GM18502 (cell line): ENCODE results near the gene CYP2W1.
"Not testable (repeated sequence)": the region's sequence is repeated elsewhere in the genome, so short reads cannot be mapped to it uniquely, and the experiment has no call there.

Experiments
- ATAC-seq: cut with Tn5 transposase; IDR thresholded peaks from one replicate; pipeline ENCODE4 v1.9.1; 2021; ENCODE audit warnings: mild to moderate bottlenecking; ENCODE audit not compliant: unreplicated experiment, poor library complexity

The CYP2W1 gene

DNA sequence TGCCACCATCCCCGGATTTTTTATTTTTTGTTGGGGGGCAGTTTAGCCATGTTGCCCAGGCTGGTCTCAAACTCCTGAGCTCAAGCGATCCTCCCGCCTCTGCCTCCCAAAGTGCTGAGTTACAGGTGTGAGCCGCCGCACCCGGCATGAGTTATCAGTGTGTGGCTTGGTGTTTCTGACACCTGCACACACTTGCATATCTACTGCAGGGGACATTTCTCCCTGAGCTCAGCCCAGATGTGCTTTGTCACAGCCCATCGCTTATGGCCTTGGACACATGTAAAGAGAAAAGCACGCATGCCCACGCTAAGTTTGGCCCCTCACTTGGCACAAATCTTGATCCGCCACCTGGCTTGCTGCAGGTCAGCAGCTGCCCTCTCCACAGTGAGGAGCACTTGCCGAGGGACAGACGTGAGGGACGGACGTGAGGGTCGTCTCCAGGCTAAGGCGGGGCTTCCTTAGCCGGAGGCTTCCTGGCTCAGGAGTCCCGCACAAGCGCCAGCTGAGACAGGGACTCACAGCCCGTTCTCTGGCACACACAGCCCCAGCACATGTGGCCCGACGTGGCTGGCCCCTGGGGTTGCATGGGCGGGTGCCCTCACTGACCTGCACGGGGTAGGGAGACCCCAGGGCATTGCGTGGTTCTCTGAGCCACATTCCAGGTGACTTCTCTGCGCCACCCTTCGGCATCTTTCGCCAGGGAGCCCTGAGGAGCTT lies 11.8 kb downstream of the CYP2W1 start:
- ATAC-seq = no peak

DNA sequence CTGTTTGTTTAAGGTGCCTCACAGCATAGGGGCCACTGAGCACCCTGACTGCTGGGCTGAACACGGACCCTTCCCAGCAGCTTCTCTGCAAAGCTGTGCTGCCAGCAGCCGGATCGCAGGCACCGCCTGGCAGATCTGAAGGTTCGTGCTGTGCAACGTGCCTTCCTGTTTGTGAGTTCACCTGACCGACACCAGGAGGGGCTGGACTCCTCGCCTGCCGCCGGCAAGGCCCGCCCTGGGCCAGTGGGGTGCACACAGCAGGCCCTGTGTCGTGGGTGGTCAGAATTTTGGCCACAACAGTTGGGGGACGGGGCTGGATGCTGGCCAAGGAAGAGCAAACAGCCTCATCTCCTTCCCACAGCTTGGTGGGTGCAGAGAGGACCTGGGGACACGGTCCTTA lies 12.6 kb downstream of the CYP2W1 start:
- ATAC-seq = no peak

DNA sequence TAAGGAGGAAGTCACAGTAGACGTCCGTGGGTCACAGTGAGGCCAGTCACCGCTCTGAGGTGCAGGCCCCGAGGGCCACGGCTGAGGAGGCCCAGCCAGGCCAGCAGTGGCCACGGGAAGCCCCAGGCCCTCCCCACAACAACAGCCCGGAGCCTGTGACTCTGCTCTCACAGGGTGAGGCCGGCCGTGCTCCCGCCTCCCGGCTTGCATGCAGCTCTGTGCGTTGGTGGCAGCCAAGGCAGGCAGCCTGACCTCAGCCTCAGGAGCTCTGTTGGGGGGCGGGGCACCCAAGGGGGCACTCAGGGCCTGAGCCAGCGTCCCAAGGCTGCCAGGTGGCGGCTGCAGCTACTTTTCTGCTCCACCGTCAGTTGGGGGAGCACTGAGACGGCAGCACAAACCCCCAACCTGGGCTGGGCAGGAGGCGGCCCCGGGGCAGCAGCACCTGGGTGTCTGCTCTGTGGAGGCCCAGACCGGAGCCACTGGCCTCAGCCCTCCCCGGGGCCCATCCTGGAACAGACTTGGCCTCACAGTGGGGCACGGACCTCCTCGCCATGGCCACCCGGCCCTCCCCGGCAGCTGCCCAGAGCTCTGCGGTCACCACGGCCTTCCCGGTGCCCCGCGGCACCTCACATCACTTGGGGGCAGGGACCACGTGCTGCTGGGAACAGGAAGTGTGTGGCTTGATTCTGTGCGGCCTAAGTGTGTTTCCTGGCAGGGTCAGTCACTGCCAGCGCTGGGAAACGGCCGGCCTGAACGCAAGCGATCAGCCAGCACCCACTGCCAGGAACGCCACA lies 13.3 kb downstream of the CYP2W1 start:
- no peak for ATAC-seq

DNA sequence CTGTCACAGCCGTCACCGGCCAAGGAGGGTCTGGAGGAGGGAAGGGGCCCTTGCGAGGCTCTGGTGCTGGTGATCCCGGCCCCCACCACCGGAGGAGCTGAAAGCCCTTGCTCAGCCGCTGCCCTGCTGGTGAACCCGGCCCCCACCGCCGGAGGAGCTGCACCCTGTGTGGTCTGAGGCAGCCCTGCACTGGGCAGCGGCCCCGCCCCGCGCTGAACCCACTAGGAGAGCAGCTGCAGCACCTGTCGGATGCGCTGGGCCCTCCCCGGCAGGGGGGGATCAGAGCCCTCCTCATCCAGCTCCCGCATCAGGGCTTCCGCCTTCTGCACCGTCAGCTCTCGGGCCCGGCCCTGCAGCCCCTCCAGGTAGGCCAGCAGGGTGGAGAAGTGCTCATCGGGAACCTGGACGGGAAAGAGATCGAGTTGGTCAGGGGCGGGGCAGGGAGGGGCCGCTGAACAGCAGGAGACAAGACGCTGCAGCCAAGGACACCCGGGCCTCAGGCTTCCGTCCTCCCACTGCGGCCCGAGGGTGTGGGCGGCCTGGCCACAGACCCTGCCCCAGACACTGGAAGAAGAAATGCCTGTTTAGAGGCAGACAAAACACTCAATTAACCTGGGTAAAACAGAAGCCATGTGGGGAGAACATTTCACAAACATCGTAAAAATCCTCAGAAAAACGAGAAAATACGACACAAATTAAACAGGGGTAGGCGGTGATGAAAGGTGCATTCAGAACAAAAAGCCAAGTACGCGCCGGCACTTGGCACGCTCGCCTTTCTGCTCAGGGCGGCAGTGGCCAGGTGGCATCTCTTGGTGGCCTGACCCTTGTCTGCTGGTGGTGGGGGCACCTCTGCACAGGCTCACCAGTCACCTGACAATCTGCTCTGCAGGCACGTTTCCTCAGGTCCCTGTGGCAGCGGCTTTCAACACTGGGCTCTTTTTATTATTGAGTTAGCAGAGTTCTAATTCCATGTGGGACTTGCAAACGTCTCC lies 14.7 kb downstream of the CYP2W1 start:
- no peak for ATAC-seq

DNA sequence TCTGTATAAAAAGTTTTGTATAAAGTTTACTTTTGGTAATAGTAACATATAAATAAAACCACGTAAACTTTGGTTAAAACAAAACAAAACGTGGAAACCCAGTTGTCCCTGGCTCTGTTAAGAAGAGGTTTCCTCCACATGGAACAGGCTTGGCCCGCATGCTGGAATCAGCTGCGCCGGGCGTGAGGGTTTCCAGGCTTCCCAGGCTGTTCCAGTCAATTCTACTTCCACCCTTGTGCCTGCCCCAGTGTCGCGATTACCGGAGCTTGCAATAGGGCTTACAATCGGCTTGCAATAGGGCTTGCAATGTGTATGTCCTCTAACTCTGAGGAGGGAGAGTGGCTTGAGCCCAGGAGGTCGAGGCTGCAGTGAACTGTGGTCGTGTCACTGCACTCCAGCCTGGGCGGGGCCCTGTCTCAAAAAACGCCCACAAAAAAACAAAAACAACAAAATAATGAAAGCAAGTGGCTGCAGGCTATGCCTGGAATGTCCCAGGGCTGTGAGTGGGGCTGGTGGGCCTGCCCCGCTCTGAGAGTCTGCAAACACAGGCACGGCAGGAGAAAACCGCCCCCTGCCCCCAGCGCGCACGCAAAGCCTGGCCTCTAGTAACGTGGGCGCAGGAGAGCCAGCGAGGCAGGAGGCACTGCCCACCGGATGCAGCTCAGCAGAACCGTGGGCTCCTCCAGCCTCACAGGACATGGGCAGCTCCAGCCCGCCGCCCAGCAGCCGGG lies 16.3 kb downstream of the CYP2W1 start:
- no peak for ATAC-seq

DNA sequence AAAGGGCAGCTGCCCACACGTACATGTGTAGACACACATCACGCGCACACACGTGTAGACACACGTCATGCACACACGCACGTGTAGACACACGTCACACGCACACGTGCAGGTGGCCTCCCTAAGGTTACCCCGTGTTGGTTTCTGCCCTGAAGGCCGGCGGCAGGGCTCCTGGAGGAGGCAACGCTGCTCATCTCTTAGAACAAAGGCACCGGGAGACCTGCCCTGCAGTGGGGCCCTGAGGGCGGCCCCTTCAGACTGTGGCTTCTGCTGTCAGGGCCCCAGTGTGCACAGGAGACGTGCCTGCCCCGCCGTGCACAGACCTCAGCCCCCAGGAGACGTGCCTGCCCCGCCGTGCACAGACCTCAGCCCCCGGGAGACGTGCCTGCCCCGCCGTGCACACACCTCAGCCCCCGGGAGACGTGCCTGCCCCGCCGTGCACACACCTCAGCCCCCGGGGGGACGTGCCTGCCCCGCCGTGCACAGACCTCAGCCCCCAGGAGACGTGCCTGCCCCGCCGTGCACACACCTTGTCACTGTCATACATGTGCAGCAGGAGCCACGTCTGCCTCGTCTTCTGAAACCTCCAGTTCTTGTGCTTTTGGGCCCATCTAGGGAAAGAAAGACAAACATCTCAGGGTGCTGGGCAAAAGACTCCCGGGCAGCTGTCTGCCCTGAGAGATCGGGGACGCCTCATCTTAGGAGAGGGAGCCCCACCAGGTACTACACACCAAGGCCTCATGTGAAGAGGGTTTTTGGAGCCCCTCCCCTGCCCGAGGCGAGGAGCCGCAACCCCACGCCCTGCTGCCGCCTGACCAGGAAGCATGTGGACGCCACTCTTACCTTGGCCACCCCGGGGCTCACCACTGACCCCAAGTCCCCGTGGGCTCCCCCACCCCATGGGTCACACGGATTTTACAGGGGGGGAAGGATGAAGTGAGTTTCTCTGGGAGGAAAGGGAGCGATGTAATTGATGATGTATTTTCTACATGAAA lies 17.3 kb downstream of the CYP2W1 start:
- no peak for ATAC-seq

DNA sequence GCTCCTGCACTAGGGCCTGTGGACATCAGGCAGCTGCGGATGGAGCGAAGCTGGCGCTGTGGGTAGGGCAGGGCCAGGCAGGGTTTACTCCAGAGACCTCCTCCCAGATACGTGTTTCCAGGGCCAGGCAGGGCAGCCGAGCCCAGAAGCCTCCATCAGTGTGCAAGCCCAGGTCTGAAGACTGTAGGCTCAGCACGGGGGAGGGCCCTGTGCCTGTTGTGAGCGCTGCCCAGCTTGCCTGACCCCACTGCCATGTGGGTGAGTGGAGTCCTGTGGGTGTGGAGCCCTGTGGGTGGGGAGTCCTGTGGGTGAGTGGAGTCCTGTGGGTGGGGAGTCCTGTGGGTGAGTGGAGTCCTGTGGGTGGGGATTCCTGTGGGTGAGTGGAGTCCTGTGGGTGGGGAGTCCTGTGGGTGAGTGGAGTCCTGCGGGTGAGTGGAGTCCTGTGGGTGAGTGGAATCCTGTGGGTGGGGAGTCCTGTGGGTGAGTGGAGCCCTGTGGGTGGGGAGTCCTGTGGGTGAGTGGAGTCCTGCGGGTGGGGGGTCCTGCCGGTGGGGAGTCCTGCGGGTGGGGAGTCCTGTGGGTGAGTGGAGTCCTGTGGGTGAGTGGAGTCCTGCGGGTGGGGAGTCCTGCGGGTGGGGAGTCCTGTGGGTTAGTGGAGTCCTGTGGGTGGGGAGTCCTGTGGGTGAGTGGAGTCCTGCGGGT lies 18.2 kb downstream of the CYP2W1 start:
- ATAC-seq = not testable (repeated sequence)

DNA sequence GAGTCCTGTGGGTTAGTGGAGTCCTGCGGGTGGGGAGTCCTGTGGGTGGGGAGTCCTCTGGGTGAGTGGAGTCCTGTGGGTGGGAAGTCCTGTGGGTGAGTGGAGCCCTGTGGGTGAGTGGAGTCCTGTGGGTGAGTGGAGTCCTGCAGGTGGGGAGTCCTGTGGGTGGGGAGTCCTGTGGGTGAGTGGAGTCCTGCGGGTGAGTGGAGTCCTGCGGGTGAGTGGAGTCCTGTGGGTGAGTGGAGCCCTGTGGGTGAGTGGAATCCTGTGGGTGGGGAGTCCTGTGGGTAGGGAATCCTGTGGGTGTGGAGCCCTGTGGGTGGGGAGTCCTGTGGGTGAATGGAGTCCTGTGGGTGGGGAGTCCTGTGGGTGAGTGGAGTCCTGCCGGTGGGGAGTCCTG lies 19.0 kb downstream of the CYP2W1 start:
- not testable (repeated sequence) for ATAC-seq

DNA sequence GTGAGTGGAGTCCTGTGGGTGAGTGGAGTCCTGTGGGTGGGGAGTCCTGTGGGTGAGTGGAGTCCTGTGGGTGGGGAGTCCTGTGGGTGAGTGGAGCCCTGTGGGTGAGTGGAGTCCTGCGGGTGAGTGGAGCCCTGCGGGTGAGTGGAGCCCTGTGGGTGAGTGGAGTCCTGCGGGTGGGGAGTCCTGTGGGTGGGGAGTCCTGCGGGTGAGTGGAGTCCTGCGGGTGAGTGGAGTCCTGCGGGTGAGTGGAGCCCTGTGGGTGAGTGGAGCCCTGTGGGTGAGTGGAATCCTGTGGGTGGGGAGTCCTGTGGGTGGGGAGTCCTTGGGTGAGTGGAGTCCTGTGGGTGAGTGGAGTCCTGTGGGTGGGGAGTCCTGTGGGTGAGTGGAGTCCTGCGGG lies 19.5 kb downstream of the CYP2W1 start:
- ATAC-seq = not testable (repeated sequence)

DNA sequence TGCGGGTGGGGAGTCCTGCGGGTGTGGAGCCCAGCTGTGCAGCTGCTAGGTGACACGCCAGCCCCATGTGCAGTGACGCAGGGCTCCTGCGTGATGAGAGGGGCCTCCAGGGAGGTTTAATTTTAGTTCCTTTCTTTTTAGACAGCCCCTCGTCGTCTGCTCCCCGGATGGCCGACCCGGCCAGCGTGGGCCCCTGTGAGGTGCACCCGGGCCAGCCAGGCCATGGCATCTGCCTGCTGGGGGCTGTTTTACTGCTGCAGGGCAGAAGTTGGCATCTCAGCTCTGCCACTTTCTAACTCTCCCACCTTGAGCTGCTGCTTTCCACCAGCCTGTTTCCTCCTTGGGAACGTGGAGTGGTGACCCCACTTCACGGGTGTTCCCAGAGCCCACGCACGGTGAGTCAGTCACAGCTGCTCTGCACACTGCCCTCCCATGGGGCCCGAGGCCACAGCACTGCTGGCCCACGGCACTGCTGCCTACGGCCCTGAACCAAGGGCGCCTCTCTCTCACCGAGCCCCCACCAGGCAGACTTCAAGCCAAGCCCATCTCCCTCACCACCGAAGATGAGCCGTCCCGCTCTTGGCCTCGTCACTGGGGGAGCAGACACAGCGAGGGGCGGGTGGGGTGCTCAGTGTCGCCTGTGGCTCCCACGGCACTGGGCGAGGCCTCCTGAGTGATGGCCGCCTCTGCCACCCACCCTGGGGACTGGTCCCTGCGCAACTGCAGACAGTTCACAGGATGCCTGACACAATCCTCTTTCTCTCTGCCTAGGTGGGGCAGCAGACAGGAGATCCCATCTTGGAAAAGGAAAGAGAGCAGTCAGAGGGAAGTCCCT lies 21.3 kb downstream of the CYP2W1 start:
- ATAC-seq = no peak

DNA sequence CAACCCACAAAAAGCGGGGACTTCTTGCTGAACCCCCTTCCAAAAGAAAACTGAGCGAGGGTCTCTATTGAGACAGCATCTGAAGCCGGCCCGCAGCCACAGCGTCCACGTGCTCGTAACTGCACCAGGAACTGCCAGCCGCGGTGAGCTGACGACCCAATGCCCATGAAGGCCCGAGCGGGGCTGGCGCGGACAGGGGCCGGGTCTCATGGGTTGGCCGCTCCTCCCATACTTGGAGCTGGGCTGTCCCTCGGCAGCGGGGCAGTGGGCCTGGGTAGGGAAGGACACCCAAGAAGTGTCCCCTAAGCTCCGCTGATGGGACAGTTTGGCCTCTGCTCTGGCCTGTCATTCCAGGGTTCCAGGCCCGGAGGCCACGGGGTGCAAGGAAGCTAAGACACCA lies 22.3 kb downstream of the CYP2W1 start:
- ATAC-seq = no peak

DNA sequence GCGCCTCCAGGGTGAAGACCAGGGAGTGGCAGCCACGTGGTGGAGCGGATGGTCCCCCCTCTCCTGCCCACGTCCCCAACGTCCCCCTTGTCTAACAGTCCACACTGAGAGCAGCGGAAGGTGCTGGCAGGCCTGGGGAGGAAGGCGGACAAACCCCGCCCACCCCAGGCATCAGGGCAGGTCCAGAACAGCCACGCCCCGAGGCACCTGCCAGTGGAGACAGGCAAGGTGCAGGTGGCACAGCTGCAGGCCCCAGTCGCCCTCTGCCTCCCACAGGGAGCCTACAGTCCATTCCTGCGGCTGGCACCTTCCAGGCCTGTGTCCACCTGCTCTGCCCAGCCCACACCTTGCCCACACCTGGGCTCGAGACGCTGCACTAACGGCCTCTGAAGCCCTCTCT lies 24.9 kb downstream of the CYP2W1 start:
- ATAC-seq = no peak

DNA sequence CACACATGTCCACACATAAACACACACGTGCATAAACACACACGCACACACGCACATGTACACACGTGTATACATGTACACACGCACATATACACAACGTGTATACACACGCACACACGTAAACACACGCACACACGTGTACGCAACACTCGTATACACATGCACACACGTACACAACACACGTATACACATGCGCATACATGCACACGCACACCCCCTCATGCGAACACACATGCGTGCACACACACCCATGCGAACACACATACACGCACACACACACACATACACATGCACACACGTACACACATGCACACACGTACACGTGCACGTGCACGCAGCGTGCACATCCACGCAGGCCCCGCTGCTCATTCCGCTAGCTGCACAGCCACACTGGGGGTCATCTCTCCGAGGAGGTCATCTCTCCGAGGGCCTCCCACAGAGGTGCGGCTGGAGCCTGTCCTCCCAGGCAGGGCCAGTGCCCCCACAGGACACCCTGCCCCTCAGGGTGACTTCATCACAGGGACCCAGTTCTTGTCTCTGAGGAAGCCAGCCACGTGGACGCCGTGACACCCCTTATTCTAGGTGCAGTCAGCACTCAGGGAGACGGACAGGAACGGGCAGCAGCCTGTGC lies 25.9 kb downstream of the CYP2W1 start:
- ATAC-seq = no peak

DNA sequence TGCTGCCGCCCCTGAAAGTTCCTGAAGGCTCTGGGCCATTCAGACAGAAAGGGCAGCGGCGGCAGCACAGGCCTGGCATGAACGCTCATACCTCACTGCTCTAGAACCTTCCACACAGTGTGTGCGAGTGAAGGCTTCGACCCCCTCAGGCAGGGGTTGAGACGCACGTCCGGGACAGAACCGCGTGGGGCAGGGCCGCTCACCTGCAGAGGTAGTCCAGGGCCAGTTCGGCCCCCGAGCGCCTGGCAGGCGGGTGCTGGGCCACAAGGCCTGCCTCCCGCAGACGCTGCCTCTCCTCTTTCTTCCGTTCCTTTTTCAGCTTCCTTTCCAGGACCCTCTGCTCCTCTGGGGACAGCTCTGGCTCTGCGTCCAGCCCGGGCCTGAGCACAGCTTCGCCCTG lies 26.8 kb downstream of the CYP2W1 start:
- ATAC-seq = no peak

DNA sequence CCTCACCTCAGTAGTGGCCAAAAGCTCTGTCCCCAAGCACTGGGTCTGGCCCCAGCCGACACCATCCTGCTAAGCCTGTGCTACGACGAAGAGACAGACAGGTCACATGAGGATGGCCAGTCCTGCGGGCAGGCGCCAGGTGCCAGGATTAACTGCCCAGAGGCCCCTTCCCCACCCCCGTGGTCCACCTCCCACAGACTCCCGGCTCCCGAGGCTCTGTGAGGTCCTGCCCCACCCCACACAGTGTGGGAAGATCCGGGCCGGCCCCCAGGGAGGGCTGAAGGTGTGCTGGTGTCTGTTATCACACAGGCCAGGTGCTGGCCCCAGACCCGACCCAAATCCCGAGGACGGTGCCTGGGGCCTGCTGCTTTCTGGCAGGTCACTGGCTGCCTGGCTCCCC lies 27.2 kb downstream of the CYP2W1 start:
- ATAC-seq = no peak

DNA sequence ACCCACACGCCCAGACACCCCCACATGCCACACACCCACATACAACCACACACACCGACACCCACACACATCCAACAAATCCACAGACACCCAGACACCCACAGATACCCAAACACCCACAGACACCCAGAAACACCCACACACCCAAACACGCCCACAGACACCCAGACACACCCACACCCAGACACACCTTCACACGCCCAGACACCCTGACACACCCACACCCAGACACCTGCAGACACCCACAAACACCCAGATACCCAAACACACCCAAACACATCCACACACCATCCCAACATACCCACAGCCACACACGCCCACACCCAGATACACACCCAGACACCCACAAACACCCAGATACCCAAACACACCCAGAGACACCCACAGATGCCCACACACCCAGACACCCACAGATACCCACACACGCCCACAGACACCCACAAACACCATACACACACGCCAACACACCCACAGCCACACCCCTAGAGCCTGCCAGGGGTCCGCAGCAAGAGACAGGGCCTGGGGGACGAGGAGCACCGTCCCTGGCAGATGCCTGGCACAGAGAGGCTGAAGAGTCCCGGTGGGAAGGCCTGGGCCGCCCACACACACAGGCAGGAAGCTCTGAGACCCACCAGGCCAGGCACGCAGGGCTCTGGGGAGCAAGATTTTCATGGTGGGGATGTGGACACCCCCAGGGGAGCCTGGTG lies 28.5 kb downstream of the CYP2W1 start:
- no peak for ATAC-seq
